GM12874 (cell line): Measurements from ENCODE around the gene RASSF7.

Source experiments
- CTCF ChIP-seq: IDR thresholded peaks from 2 replicates; pipeline ENCODE4 v1.5.1; 2011; ENCODE audit warnings: low read depth, mild to moderate bottlenecking, control low read depth, low read length, moderate library complexity; ENCODE audit not compliant: insufficient read depth

RASSF7 gene

GRCh38 chr11:561148-562003 is 606 bp downstream of the RASSF7 start:
- no peak for TF ChIP-seq CTCF

- TF ChIP-seq CTCF, result no peak
These were observed 1.4 kb downstream of the RASSF7 start for GRCh38 chr11:562046-562645.

GRCh38 chr11:563066-563811 is 2.5 kb downstream of the RASSF7 start:
- TF ChIP-seq CTCF, result no peak

GRCh38 chr11:563812-564578 is 3.2 kb downstream of the RASSF7 start:
- TF ChIP-seq CTCF, result no peak

- no peak for TF ChIP-seq CTCF
These were observed 5.2 kb downstream of the RASSF7 start for GRCh38 chr11:565921-566509.

- no peak for TF ChIP-seq CTCF
These were observed 6.3 kb downstream of the RASSF7 start for GRCh38 chr11:567011-567628.
